ENCODE measurements around the gene HBEGF. TPM values are rescaled to one million over a fixed set of nuclear protein-coding genes. Genes with fewer than 3 reads are reported as not detected.

The HBEGF gene
- total RNA-seq, 1 experiment from 2014 or later = 7.1 TPM

DNA sequence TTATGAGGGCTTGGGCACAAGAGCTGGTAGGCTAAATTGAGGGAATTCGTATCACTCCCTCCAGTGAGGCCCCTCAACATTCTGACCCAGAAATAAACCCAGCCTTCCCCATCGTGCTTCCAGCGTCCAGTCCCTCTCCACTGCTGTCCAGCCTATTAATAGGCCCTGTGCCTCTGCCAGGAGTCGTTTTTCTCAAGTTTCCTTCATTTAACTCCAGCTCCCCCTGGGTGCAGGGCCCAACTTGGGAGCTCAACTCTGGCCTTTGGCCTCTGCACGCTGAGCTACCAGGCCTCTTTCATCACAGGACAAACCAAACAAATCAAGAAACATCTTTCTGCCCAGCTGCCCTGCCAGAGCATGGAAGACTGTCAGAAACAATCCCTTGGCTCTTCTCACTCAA is 10.0 kb downstream of the HBEGF start:
- no peaks in the 10 kb centered on the region for H3K9me3 ChIP-seq (replicated peaks)
- H3K36me3 ChIP-seq = peaks cover 12% of the 10 kb centered on the region
- no peak for DNase-seq
- no peak overlapping the region for H3K27ac ChIP-seq
- no peak overlapping the region for H3K4me3 ChIP-seq
- no peaks in the 10 kb centered on the region for H3K27me3 ChIP-seq
- 0 out of 2 replicates have a peak, but pooled peaks cover 3% of the 10 kb centered on the region for H3K4me1 ChIP-seq

DNA sequence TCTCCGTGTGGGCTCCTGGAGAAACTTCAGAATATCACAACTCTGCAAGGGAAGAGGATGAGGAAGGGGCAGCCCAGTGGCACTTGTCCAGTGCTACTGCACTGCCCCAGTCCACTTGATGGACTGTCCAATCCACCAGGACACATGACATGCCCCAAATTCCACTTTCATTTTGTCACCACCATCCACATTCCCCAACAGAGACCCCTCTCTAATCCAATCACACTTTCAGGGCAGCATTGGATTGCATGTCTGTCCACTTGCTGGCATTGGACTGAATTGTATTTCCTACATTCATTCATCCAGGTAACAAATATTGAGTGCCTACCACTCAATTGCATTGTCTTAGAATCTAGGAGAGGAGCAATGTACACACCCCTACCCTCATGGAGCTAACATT is 14.8 kb downstream of the HBEGF start:
- Histone ChIP-seq H3K27ac (no peak overlapping the region), H3K36me3 (peaks cover 10% of the 10 kb centered on the region), H3K27me3 (no peaks in the 10 kb centered on the region), H3K9me3 (replicated peaks) (no peaks in the 10 kb centered on the region), H3K4me1 (peaks cover 15% of the 10 kb centered on the region), H3K4me3 (no peak overlapping the region)
- no peak for DNase-seq

DNA sequence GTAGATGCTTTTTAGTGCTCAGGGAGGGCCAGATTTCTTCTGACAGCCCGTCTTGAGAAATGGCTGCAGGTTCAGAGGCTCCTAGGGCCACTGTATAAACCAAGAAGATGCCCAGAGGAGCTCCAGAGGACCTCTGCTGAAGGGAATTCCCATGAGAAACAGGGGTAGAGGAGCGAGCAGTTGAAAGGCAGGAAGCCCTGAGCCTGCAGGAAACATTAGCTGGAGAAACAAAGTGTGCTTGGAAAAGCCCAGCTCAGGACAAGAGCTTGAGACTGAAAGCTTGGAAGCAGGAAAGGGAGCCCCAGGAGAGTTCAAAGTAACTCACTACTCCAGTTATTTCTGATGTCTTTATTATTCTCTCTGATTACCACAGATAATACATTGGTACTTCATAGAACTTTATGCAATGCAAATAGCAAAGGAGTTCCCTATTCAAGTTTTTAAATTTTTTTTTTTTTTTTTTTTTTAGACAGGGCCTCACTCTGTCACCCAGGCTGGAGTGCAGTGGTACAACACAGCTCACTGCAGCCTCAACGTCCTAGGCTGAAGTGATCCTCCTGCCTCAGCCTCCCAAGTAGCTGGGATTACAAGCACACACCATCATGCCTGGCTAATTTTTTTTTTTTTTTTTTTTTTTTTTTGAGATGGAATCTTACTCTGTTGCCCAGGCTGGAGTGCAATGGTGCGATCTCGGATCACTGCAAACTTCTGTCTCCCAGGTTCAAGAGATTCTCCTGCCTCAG is 16.5 kb downstream of the HBEGF start:
- H3K27me3 ChIP-seq = no peaks in the 10 kb centered on the region
- H3K4me3 ChIP-seq = no peak overlapping the region
- no peak overlapping the region for H3K27ac ChIP-seq
- H3K36me3 ChIP-seq = peaks cover 10% of the 10 kb centered on the region
- H3K9me3 ChIP-seq (replicated peaks) = no peaks in the 10 kb centered on the region
- DNase-seq = no peak
- peaks cover 19% of the 10 kb centered on the region for H3K4me1 ChIP-seq

DNA sequence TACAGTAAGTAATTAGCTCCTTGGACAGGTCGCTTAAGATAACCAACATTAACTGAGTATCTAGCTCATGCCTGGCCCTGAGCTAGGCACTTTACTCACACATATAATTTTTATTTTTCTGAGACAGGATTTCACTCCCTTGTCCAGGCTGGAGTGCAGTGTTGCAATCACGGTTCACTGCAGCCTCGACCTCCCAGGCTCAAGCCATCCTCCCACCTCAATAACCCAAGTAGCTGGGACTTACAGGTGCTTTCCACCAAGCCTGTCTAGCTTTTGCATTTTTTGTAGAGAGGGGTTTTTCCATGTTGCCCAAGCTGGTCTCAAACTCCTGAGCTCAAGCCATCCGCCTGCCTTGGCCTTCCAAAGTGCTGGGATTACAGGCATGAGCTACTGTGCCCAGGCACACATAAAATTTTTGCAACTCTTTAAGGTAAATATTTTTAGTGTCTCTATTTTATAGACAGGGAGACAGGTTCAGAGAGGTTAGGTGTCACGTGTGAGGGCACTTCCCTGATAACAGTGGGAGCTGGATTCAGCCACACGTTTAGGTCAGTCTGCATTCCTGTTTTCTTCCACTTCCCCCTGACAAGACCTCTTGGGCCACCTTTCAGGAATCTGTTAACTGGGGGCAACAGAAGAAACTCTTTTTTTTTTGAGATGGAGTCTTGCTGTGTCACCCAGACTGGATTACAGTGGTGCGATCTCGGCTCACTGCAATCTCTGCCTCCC is 18.2 kb downstream of the HBEGF start:
- H3K4me1 ChIP-seq = peaks cover 36% of the 10 kb centered on the region
- no peak overlapping the region for H3K27ac ChIP-seq
- peak overlapping the region; percentile 1; the same call in 1 of the 2 replicates for H3K4me3 ChIP-seq
- H3K36me3 ChIP-seq = peaks cover 4% of the 10 kb centered on the region; the same call in 1 of the 2 replicates
- DNase-seq = no peak
- no peaks in the 10 kb centered on the region for H3K9me3 ChIP-seq (replicated peaks)
- no peaks in the 10 kb centered on the region for H3K27me3 ChIP-seq

DNA sequence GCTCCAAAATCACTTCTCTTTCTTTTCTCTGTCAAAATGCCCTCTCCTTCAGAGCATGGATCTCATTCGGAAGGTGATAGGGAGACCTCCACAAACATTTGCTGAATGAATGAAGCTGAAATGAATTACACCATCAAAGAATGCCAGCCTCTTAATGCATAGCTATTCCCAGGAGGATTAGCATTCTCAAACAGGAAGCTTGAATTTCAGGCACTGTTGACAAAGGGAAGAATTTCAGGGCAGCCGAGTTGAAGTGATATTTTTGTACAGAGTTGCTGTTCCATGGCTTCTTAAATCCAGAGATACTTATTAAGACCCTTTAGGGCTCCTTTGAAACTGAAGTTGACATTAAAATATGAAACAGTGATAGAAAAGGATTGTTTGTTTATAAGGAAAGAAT is 18.8 kb downstream of the HBEGF start:
- peak; percentile 27 to 65 for DNase-seq
- Histone ChIP-seq H3K4me3 (peak overlapping the region; percentile 1; the same call in 1 of the 2 replicates), H3K27ac (no peak overlapping the region), H3K27me3 (no peaks in the 10 kb centered on the region), H3K4me1 (peaks cover 42% of the 10 kb centered on the region), H3K9me3 (replicated peaks) (no peaks in the 10 kb centered on the region), H3K36me3 (peaks cover 2% of the 10 kb centered on the region; the same call in 1 of the 2 replicates)

DNA sequence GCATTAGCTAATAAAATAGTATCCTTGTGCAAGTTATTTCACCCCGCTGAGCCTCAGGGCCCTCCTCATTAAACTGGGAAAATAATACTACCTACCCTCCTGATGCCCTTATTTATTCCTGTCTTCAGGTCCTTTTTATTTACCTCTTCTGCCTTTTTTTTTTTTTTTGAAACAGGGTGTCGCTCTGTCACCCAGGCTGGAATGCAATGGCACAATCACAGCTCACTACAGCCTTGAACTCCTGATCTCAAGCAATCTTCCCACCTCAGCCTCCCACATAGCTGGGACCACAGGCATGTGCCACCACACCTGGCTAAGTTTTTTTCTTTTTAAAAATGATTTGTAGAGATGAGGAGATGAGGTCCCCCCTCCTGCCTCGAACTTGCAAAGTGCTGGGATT is 20.9 kb downstream of the HBEGF start:
- H3K27me3 ChIP-seq = no peaks in the 10 kb centered on the region
- no peak overlapping the region for H3K4me3 ChIP-seq
- H3K27ac ChIP-seq = no peak overlapping the region
- no peaks in the 10 kb centered on the region for H3K36me3 ChIP-seq
- H3K4me1 ChIP-seq = peaks cover 44% of the 10 kb centered on the region
- DNase-seq = no peak
- H3K9me3 ChIP-seq (replicated peaks) = no peaks in the 10 kb centered on the region

DNA sequence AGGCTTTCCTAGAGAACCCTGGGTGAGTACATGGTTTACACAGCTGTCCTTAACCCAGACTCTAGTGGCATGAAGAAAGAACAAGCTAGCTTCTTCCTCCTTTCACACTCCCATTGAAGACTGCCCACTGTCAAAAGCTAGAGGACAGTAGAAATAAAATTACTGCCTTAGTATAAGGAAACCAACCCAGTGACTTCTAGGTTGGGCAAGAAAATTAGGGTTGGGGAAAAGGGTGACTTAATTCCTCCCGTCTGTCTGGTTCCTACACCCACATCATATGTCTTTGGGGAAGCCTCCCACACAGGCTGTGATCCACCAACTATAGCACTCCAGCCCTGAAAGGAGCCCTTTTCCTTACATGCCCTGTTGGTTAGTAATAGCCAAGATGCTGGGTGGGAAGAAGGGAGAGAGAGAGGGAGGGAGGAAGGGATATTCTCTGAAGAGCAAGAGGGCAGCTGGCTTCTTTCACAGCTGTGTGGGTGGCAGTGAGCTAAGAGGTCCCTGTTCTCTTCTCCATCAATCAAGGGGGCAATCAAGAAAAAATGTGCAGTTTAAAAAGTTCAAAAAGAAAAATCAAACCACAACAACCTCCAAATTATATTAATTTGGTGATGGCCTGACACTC is 21.7 kb downstream of the HBEGF start:
- H3K27me3 ChIP-seq = no peaks in the 10 kb centered on the region
- H3K4me1 ChIP-seq = peaks cover 44% of the 10 kb centered on the region
- DNase-seq = no peak
- H3K9me3 ChIP-seq (replicated peaks) = no peaks in the 10 kb centered on the region
- no peak overlapping the region for H3K27ac ChIP-seq
- no peaks in the 10 kb centered on the region for H3K36me3 ChIP-seq
- no peak overlapping the region for H3K4me3 ChIP-seq

DNA sequence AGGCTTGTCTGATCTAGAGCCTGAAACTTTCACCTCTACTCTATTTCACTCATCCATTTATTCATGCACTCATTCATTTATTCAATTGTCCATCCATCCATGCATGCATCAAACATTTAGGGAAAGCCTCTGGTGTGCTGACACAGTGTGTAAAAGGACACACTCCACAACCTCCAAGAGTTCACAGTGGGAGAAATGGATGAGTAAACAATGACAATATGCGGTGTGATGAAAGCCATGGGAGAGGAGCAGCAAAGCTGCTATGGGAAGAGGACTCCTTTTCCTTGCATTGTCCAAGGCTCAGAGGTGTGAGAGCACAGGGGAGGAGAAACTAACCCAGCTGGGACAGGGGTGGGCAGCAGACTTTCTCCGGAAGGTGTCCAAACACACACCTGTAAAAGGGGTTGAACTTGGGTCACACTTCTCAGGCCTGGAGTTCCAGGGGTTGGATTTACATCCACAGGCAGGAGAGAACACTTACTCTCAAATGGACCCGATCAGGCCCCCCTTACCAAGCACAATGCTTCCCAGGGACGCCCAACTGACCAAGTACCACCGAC is 22.3 kb downstream of the HBEGF start:
- H3K4me1 ChIP-seq = peaks cover 44% of the 10 kb centered on the region
- H3K27ac ChIP-seq = no peak overlapping the region
- no peaks in the 10 kb centered on the region for H3K9me3 ChIP-seq (replicated peaks)
- no peaks in the 10 kb centered on the region for H3K36me3 ChIP-seq
- no peaks in the 10 kb centered on the region for H3K27me3 ChIP-seq
- DNase-seq = no peak
- H3K4me3 ChIP-seq = no peak overlapping the region

DNA sequence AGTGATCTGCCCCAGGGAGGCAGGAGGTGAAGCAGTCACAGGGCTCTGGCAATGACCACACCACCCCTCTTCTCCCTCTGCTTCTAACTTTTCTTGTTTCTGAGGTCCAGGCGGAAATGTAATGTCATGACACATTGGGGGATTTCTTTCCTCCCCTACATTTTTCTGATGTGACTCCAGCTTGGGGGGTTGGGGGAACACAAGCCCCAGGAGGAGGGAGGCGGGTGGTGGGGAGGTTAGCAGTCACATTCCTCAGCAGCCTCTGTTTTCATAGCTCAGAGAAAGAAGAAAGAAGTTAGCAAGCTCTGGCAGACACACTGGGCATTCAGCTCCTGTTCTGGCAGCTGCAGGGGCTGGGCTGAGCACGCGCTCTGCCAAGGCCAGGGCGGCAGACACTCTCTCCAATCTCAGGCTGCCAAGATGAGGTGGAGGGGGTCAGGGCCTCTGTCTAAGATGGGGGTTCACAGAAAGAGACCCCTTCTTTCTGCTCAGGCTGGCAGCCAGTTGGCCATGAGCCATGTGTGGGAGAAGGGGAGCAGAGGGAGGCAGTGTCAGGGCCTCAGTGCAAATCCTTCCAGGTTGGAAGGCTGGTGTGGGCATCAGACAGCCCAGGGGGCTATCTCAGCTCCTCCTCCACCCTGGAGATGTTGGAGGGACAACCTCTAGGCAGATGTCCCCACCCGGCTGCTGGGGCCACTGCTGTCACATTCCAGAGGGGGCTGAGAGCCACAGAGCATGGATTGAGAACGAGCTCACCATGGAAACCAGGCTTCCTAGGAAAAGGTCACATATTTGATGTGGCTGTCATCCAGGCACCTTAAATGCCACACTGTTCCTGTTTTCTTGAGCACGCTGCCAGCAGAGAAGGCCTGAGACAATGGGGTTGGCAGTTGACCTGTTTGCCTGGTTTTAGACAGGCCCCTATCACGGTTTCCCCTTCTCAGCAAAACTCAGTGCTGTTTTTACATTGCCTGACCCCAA is 23.4 kb downstream of the HBEGF start:
- H3K9me3 ChIP-seq (replicated peaks) = no peaks in the 10 kb centered on the region
- H3K36me3 ChIP-seq = no peaks in the 10 kb centered on the region
- H3K27me3 ChIP-seq = no peaks in the 10 kb centered on the region
- H3K4me3 ChIP-seq = no peak overlapping the region
- peak; percentile 54 to 62 for DNase-seq
- peaks cover 41% of the 10 kb centered on the region for H3K4me1 ChIP-seq
- H3K27ac ChIP-seq = peak overlapping the region; percentile 66

DNA sequence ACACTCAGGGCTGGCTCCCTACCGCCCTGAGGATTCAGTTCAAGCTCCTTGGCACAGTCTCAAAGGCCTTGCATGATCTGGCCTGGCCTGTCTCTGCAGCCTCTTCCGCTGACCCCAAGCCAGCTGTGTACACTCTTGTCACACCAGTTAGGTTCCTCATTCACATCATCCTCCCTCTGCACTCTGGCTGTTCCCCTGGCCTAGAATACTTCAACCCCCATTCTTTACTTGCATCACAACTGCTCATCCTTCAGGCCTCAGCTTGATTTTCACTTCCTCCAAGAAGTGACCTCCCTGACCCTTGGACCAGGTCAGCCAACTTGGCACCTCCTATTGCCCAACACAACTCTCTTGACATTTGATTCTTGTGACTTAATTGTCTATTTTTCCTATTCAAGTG is 24.6 kb downstream of the HBEGF start:
- Histone ChIP-seq H3K4me3 (no peak overlapping the region), H3K27ac (no peak overlapping the region), H3K27me3 (no peaks in the 10 kb centered on the region), H3K36me3 (no peaks in the 10 kb centered on the region), H3K9me3 (replicated peaks) (no peaks in the 10 kb centered on the region), H3K4me1 (peaks cover 29% of the 10 kb centered on the region)
- no peak for DNase-seq

DNA sequence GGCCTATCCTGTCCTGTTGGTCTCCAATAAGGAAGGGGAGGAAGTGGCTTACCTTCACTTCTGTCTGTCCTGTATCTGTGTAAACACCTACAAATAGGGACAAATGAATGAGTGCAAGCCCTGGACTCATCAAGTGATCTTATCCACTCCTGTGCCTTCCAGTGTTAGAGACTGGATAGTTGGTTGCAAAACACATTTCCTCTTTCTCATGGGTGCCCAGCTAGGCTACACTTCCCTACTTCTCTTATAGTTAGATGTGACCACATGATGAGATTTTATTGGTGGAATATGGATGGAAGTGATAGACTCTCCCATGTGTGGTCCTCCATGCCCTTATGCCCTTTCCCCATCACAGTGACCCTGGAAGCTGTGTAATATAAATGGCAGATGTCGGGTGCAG is 26.6 kb downstream of the HBEGF start:
- Histone ChIP-seq H3K27ac (no peak overlapping the region), H3K27me3 (no peaks in the 10 kb centered on the region), H3K4me1 (peaks cover 24% of the 10 kb centered on the region), H3K9me3 (replicated peaks) (no peaks in the 10 kb centered on the region), H3K4me3 (no peak overlapping the region), H3K36me3 (no peaks in the 10 kb centered on the region)
- no peak for DNase-seq

DNA sequence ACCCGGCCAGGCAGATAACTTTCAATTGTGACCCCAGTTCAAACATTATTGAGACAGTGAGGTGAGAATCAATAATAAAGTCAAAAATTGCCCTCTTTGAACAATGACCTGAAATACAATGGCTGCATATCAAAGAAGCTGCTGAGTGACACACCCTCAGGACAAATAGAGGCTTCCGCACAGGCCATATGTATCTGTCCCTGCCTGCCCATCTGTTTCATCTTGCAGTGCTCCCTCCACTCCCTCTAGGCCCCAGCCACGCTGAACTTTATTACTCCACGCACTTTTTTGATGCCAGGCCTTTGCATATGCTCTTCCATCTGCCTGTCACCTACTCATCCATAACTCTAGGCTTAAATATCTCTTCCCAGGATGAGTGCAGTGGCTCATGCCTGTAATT is 27.6 kb downstream of the HBEGF start:
- Histone ChIP-seq H3K9me3 (replicated peaks) (no peaks in the 10 kb centered on the region), H3K4me3 (no peak overlapping the region), H3K27me3 (no peaks in the 10 kb centered on the region), H3K27ac (no peak overlapping the region), H3K4me1 (peaks cover 14% of the 10 kb centered on the region), H3K36me3 (no peaks in the 10 kb centered on the region)
- DNase-seq = no peak

DNA sequence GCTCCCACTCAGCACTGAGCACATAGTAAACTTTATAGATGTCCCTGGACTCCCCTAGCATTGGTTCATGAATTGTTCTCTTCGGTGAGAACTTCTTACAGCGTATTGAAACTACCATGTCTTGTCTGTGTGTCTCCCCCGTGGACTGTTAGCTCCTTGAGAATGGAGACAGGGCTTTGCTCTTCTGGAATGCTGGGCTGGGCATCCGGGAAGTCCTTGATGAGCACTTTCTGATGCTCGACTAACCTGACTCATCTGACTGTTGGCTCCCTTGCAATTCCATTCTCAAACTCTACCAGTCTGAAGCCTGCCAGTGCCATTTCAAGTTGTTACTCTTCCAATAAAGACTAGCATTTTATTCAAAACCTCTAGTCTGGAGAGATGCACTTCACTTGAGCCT is 28.5 kb downstream of the HBEGF start:
- Histone ChIP-seq H3K4me1 (peaks cover 4% of the 10 kb centered on the region), H3K27ac (no peak overlapping the region), H3K9me3 (replicated peaks) (no peaks in the 10 kb centered on the region), H3K27me3 (no peaks in the 10 kb centered on the region), H3K4me3 (no peak overlapping the region), H3K36me3 (no peaks in the 10 kb centered on the region)
- DNase-seq = no peak

DNA sequence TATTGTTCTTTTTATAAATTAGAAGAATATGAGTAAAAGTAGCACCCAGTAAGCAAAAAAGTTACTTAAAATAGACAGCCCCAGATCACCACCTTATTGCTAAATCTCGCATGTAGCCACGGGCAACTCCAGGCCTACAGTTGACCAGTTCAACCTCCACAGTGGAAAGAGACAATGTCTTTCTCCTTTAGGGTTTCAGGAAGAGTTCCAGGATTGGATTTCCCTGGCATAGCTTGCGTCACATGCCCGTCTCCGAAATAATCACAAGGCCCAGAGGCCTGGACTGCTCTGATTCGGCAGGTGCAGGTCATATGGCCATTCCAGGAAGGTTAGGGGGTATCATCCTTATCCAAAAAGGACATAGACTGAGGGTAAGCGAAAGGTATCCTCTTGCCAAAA is 33.6 kb downstream of the HBEGF start:
- Histone ChIP-seq H3K36me3 (no peaks in the 10 kb centered on the region), H3K27ac (no peak overlapping the region), H3K4me3 (no peak overlapping the region), H3K9me3 (replicated peaks) (no peaks in the 10 kb centered on the region), H3K4me1 (0 out of 2 replicates have a peak, but pooled peaks cover 2% of the 10 kb centered on the region), H3K27me3 (no peaks in the 10 kb centered on the region)
- no peak for DNase-seq
